NCI-H460 (cell line): ENCODE measurements around the gene ATF7IP2. TPM values are rescaled to one million over a fixed set of nuclear protein-coding genes. Genes with fewer than 3 reads are reported as not detected.
"Not testable (repeated sequence)": the region's sequence is repeated elsewhere in the genome, so short reads cannot be mapped to it uniquely, and the experiment has no call there.

Source experiments
- DNase-seq: peaks from one replicate; pipeline ENCODE4 v3.0.0-alpha.2; 2016; ENCODE audit warnings: low read depth; ENCODE audit errors: extremely low read depth
- total RNA-seq: library from RNA; depleted of rRNA; stranded (reverse); fragments of >200 nt; shearing (Covaris generic); gene quantifications from 2 replicates; pipeline ENCODE4 v1.2.3, GENCODE V29; 2014

Gene ATF7IP2
- total RNA-seq, 1 experiment from 2014 or later = 4.8 TPM

DNA sequence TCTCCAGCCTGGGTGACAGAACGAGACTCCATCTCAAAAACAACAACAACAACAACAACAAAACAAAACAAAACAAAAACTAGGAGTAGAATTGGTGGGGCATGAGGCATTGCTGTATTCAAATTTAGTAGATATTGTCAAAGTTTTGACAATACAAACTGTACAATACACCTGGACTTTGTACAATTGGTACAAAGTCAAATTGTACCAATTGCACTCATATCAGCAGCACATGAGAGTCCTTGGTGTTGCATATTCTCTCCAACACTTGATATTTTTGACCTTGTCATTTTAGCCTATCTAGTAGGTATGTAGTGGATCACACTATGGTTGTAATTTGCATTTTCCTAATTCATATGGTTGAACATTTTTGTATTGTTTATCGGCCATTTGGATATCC, 14.3 kb upstream of the ATF7IP2 start:
- no peak for DNase-seq

DNA sequence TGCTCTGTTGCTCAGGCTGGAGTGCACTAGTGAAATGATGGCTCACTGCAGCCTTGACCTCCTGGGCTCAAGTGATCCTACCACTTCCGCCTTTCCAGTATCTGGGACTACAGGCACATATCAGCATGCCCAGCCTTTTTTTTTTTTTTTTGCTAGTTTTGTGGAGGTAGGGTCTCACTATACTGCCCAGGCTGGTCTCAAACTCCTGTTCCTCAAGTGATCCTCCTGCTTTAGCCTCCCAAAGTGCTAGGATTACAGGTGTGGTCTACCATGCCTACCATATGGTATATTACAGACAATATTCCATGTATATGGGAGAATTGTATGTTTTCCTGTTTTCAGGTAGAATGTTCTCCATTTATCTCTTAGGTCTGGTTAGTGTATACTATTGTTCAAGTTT, 12.3 kb upstream of the ATF7IP2 start:
- DNase-seq = no peak

DNA sequence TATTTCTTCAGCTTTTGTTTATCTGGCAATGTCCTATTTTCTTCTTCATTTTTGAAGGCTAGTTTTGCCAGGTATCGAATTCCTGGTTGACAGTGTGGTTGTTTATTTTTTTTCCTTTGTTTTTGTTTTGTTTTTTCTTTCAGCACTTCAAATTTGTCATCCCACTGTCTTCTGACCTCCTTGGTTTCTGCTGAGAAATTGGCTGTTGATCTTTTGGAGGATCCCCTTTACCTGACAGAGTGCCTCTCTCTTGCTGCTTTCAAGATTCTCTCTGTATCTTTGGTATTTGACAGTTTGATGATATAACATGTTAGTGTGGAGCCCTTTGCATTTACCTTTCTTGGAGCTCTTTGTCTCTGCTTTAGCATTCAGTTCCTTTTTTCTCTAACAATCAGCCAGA, 9.6 kb upstream of the ATF7IP2 start:
- DNase-seq = no peak

DNA sequence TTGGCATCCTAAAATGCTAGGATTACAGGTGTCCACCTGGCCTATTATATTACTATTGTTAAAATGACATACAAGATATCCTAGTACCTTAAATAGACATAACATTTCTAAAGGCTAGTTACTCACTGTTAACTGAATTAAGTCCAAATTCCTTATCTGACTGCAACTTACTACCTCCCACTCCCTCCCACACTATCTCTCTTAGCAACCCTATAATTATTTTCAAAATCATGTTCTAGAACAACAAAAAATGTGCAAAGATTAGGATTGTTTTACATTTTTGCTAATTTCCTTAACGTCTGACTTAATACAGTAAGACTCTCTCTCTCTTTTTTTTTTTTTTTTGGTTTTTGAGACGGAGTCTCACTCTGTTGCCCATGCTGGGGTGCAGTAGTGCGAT, 2.2 kb upstream of the ATF7IP2 start:
- no peak for DNase-seq

DNA sequence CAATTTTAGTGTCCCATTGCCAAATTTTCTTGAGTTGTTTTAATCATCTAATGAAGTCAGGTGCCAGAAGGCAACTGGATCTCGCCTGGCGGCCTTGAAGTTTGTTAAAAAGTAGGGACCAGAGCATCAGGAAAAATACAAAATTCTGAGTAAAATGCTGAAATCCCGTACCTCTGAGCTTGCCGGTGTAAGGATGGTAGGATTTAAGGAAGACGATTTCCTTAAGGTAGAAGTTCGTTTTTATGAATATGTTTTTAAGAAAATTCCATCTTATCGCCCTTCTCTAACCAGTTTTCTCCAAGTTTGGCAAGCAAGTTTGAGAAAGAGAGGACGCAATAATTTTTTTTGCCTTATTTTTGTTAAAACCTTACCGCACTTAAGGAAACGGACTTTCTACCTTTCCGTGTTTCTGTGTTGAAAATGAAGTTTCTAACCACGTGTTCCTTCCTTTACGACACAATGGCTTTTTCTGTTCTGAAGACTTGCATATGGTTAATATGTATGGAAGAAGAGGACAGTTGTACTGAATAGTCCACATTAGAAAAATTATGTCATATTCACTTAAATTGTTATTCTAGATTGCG, 748 bp downstream of the ATF7IP2 start:
- no peak for DNase-seq

DNA sequence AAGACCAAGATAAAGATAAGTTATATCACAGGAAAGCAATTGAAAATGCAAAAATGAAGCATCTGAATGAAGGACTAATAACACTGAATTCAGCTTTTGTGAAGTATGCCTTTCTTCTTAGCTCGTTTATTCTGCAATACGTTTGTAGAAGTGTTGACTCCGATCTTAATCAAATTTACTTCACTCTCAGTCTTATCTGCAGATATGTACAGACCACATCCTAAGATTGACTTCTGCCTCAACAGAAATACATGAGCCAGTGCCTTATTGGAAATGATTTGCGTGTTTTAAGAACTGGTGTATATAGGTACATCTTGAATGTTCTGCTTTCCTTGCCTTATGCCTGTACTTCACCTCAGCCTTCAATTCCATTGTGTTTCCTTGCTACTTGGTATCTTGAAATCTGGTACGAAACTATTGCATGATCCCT, 1.3 kb downstream of the ATF7IP2 start:
- DNase-seq = no peak

DNA sequence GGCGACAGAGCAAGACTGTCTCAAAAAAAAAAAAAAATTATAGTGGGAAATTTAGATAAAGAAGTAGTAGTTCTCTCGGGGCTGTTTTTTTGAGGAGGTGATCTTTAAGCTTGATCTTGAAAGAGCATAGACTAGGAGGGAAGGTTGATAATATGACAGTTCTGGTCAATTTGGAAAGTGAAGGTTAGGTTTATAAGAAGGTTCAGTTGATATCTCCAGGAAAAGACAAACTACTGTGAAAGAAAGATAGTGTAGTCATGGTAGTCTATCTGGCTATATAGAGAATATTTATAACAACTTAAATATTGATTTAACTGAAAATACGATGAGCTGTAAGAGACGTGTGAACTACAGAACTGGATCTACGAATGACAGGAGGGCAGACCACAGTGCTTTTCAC, 3.1 kb downstream of the ATF7IP2 start:
- no peak for DNase-seq

DNA sequence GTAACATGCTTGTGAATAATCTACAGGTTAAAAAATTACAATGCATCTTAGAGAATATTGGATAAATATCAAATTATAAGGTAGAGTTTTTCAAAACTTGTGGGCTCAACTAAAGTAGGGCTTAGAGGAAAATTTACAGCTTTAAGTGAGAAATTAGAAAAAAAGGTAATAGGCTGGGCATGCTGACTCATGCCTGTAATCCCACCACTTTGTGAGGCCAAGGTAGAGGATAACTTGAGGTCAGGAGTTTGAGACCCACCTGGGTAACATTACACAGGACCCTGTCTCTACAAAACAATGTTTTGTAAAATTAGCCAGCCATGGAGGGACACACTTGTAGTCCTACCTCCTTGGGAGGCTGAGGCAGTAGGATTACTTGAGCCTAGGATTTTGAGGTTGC, 4.5 kb downstream of the ATF7IP2 start:
- DNase-seq = no peak

DNA sequence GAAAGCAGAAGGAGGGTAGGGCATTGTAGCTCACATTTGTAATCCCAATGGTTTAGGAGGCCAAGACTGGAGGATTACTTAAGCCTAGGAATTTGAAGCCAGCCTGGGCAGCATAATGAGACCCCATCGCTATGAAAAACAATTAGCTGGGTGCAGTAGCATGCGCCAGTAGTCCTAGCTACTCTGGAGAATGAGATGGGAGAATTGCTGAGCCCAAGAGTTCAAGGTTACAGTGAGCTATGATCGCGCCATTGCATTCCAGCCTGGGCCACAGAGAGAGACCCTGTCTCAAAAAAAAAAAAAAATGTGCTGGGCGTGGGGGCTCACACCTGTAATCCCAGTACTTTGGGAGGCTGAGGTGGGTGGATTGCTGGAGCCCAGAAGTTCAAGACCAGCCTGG, 5.0 kb downstream of the ATF7IP2 start:
- no peak for DNase-seq

DNA sequence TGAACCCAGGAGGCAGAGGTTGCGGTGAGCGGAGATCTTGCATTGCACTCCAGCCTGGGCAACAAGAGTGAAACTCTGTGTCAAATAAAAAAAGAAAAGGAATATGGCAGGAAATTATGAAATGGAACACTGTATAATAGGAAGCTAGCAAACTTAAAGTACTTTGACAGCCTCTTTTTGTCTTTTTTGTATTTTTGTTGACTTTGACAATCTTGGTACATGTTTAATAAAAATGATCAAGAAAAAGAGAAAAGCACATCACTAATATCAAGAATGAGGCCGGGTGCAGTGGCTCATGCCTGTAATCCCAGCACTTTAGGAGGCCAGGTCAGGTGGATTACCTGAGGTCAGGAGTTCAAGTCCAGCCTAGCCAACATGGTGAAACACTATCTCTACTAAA, 5.5 kb downstream of the ATF7IP2 start:
- no peak for DNase-seq

DNA sequence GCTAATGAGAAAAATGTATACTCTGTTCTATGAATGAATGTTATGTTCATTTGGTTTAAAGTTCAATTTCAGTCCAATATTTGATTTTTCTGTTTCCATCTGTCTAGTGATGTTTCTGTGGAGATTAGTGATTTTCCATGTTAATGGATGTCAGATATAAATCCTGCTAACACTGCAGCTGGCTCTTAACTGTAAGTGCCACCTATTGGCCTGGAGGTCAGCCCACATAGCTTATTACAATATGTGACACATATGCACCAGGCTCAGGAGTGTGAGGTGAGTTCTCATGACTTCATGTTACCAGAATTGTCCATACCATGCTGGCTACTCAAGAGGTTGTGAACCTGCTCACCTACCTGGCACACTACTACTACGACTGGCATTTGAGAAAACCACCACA, 17.1 kb downstream of the ATF7IP2 start:
- no peak for DNase-seq

DNA sequence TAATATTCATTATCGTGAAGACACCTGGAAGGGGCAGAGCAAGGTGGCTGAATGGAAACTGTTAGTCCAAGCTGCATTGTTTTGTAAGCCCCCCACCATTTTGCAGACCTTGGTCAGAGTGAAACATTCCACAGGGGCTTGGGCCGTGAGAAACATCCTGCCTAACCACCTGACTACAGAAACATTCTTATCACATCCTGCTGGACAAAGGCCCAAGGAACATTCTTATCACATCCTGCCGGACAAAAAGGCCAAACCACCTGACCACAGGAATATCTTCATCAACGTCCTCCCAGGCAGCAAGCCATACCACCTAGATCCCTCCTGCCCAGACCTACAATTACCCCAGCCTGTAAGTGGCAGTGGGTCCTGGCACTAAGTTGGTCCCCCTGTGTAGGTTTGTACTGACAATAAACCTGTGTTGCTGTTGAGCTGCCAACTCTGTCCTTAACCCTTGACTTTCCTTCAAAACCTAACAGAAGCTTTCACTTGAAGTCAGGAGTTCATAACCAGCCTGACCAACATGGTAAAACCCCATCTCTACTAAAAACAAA, 19.6 kb downstream of the ATF7IP2 start:
- DNase-seq = no peak

DNA sequence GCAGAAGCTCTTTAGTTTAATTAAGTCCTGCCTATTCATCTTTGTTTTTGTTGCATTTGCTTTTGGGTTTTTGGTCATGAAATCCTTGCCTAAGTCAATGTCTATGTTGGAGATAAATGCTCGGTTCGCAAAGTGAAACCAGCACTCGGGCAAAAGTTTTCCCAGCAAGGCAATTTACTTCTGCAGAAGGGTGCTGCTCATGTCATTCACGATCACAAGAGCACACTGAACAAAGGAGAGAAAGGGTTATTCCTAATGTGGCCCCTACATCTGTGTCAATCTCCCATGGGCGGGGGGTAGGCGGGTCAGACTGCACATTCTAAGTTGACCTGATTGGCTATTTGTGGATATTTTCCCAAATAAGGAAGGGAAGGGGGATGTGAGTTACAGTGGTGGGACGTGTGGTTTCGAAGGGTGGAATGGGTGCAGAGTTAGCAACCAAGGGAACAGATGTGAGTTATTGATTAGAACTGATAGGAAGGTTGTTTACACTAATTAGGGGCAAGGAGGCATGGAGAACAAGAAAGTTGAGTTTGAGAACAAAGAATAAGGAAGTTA, 23.0 kb downstream of the ATF7IP2 start:
- DNase-seq = no peak

DNA sequence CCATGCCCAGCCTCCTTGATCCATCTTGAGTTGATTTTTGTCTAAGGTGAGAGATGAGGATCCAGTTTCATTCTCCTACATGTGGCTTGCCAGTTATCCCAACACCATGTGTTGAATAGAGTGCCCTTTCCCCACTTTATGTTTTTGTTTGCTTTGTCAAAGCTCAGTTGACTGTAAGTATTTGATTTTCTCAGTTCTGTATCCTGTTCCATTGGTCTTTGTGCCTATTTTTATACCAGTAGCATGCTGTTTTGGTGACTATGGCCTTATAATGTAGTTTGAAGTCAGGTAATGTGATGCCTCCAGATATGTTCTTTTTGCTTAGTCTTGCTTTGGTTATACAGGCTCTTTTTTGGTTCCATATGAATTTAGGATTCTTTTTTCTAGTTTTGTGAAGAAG, 23.9 kb downstream of the ATF7IP2 start:
- DNase-seq = not testable (repeated sequence)

DNA sequence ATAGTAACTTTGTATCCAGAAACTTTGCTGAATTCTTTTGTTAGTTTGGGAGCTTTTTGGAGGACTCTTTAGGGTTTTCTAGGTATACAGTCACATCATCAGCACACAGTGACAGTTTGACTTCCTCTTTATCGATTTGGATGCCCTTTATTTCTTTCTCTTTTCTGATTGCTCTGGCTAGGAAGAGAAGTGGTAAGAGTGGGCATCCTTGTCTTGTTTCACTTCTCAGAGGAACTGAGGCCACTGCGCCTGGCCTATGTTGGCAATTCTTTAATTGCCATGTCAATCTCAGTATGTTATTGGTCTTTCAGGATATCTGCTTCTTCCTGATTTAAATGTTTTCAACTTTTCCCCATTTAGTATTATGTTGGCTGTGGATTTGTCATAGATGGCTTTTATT, 24.6 kb downstream of the ATF7IP2 start:
- DNase-seq = no peak

DNA sequence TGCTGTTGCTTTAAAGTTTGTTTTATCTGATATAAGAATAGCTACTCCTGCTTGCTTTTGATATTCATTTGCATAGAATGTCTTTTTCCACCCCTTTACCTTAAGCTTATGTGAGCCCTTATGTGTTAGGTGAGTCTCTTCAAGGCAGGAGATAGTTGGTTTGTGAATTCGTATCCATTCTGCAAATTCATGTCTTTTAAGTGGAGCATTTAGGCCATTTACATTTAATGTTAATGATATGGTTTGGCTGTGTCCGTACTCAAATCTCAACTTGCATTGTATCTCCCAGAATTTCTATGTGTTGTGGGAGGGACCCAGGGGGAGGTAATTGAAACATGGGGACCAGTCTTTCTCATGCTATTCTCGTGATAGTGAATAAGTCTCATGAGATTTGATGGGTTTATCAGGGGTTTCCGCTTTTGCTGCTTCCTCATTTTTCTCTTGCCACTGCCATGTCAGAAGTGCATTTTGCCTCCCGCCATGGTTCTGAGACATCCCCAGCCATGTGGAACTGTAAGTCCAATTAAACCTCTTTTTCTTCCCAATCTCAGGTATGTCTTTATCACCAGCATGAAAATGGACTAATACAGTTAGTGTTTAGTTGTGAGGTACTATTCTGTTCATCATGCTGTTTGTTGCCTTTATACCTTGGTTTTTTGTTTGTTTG, 27.2 kb downstream of the ATF7IP2 start:
- DNase-seq = no peak

DNA sequence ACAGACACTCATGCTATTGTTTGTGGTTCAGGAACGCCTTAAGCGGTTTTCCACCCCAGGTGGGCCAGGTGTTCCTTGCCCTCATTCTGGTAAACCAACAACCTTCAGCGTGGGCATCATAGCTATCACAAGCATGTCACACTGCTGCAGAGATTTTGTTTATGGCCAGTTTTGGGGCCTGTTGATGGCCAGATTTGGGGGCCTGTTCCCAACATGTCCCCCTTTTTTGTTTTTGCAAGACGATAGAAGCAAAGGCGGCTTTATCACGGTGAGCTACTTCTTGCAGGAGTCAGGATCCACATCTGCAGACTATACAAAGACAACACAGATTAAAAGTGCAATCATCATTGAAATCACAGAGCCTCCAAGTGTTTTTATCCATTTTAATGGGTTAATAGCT, 32.3 kb downstream of the ATF7IP2 start:
- not testable (repeated sequence) for DNase-seq

DNA sequence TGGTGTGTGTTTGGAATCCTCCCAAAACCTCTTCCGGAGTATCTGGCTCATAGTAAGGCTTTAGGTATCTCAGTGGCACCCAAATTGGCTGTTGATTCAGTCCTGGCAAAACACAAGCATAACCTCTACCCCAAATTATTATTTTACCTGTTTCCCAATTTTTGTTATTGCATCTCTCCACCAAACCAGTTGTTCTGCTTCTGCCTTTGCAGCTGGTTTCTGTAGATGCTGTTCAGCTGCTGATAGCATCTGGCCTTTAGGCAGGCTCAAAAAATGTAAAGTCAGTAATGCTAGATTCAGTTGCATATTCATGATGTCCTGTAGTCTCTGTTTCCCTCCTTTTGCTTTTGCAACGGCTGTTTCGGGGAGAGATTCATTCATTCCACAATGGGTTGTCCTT, 33.8 kb downstream of the ATF7IP2 start:
- DNase-seq = no peak

DNA sequence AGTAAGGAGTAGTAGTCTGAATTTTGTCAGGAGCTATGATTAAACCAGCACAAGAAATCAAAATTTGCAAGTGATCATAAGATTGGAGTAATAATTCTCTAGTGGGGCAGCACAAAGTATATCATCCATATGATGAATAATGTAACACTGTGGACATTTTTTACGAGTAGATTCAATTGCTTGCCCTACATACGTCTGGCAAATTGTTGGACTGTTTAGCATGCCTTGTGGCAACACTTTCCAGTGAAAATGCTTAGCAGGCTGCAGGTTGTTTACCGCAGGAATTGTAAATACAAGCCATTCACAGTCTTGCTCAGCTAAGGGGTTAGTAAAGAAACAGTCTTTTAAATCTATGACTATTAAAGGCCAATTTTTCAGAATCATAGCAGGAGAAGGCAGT, 35.7 kb downstream of the ATF7IP2 start:
- DNase-seq = no peak

DNA sequence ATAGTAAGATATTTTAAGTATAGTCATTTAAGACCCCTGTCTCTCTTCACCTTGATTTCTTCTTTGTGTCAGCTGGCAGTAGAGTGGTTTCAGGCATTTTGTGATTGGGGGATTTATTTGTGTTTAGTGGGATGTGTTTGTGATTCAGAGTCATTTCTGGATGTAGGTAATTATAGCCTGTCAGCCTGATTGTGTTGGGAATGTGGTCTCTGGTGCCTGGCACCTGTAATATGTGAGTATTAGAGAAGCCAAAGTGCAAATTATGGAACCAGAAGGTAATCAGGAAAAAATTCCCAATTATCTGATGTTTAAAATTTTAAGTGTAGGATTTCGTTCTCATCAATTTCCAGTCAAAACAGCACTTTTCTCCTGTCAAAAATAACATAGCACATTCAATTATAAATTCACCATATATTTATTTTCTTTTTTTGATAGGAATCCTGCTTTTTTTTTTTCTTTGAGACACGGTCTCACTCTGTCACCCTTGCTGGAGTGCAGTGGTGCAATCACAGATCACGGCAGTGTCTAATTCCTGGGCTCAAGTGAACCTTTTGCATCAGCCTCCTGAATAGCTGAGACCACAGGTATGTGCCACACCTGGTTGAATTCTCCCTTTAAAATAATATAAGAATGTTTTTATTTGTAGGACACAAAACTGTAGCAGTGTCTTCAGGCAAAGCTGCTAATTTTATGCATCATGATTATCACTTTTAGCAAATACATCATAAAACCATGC, 42.7 kb downstream of the ATF7IP2 start:
- no peak for DNase-seq

DNA sequence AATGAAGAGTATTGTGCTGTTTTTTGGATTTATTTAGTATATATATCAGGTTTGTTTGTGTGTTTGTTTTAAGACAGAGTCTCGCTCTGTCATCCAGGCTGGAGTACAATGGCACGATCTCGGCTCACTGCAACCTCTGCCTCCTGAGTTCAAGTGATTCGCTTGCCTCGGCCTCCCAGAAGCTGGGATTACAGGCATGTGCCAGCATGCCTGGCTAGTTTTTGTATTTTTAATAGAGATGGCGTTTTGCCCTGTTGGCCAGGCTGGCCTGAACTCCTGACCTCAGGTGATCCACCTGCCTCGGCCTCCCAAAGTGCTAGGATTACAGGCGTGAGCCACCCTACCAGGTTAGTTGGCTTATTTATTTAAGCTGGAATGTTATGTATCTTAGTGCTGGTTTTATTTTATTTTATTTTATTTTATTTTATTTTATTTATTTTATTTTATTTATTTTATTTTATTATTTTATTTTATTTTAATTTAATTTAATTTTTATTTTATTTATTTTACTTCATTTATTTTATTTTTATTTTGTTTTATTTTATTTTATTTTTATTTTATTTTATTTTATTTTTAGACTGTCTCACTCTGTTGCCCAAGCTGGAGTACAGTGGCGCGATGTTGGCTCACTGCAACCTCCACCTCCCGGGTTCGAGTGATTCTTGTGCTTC, 43.6 kb downstream of the ATF7IP2 start:
- not testable (repeated sequence) for DNase-seq
